K562 (cell line): ENCODE data around the gene TUBG2.

Experiments used
- AFF4 ChIP-seq: sonication (generic); formaldehyde crosslinking; IDR thresholded peaks from 2 replicates; pipeline ENCODE4 v1.8.0; 2023; ENCODE audit warnings: mild to moderate bottlenecking, missing genetic modification reagents
- ARHGAP35 ChIP-seq: fragments of 450-650 bp; IDR thresholded peaks from 2 replicates; pipeline ENCODE4 v1.6.1; 2018; ENCODE audit not compliant: partially characterized antibody
- ATF7 ChIP-seq: fragments of 450-650 bp; IDR thresholded peaks from 2 replicates; pipeline ENCODE4 v1.7.1; 2014; ENCODE audit warnings: mild to moderate bottlenecking, moderate library complexity
- CEBPB ChIP-seq: fragments of 450-650 bp; IDR thresholded peaks from 2 replicates; pipeline ENCODE4 v1.6.1; 2016; ENCODE audit warnings: missing genetic modification characterization, missing compliant biosample characterization
- HCFC1 ChIP-seq: IDR thresholded peaks from 2 replicates; pipeline ENCODE4 v1.6.1; 2012; ENCODE audit warnings: low read depth, low read length, improper control_type of control experiment
- MTA3 ChIP-seq: fragments of 450-650 bp; formaldehyde crosslinking; IDR thresholded peaks from 2 replicates; pipeline ENCODE4 v1.6.1; 2017; ENCODE audit warnings: mild to moderate bottlenecking, borderline replicate concordance
- POLR2G ChIP-seq: fragments of 200-400 bp; formaldehyde crosslinking; IDR thresholded peaks from 2 replicates; pipeline ENCODE4 v1.6.1; 2017; ENCODE audit warnings: low read depth, mild to moderate bottlenecking, antibody characterized with exemption, low read length, moderate library complexity
- RAD51 ChIP-seq: fragments of 450-650 bp; IDR thresholded peaks from 2 replicates; pipeline ENCODE4 v1.7.1; 2016; ENCODE audit warnings: low read depth, mild to moderate bottlenecking, borderline replicate concordance
- REST ChIP-seq, 2 experiments: fragments of 450-650 bp; formaldehyde crosslinking in 1 of 2; IDR thresholded peaks; 2 replicates each; pipeline versions ENCODE4 v1.4.0 to v1.6.1; 2014 to 2020; ENCODE audit warnings: mild to moderate bottlenecking in 2 of 2, borderline replicate concordance in 1 of 2, low read depth in 1 of 2
- TAF15 ChIP-seq: fragments of 200-400 bp; formaldehyde crosslinking; IDR thresholded peaks from 2 replicates; pipeline ENCODE4 v1.6.1; 2017; ENCODE audit warnings: mild to moderate bottlenecking, low read depth, low read length, moderate library complexity
- USF2 ChIP-seq: sonication (generic); formaldehyde crosslinking; IDR thresholded peaks from 2 replicates; pipeline ENCODE4 v1.5.0; 2020; ENCODE audit warnings: missing genetic modification reagents

GRCh38 chr17:42702446-42702845, 43.4 kb downstream of the TUBG2 start:
- TF ChIP-seq CEBPB (tag): no peak
- no peak for TF ChIP-seq REST (IDR thresholded peaks at IDR 0.05; ENCODE audit: borderline replicate concordance)
- TF ChIP-seq REST (CRISPR knock-in tag; IDR thresholded peaks at IDR 0.05; ENCODE audit: low read depth): no peak
- TF ChIP-seq ARHGAP35: no peak
- TF ChIP-seq AFF4 (CRISPR knock-in tag): no peak
- TF ChIP-seq POLR2G: no peak
- TF ChIP-seq TAF15: no peak
- no peak for TF ChIP-seq USF2 (CRISPR knock-in tag)
- no peak for TF ChIP-seq RAD51
- TF ChIP-seq ATF7: no peak
- no peak for TF ChIP-seq MTA3
- no peak for TF ChIP-seq HCFC1
